ENCODE measurements around the gene SH3RF3.

The SH3RF3 gene

GRCh38 chr2:109299536-109299935, 170.5 kb downstream of the SH3RF3 start:
- H3K18ac ChIP-seq (ENCODE audit: low read length): no peak overlapping the region
- H3K79me1 ChIP-seq (ENCODE audit: low read length): no peaks in the 10 kb centered on the region
- H3K14ac ChIP-seq (ENCODE audit: low read length): no peak overlapping the region
- no peak overlapping the region for H3K4me3 ChIP-seq (ENCODE audit: low read depth, low read length)
- H2BK120ac ChIP-seq (ENCODE audit: insufficient read depth, low read length, poor library complexity): no peak overlapping the region
- WGBS (ENCODE audit: extremely low coverage, insufficient coverage, insufficient read length): no CpG with 5 or more reads among the region's 5 CpGs
- H4K12ac ChIP-seq (ENCODE audit: low read depth, low read length): no peak overlapping the region
- H4K8ac ChIP-seq (ENCODE audit: low read depth, low read length): no peak overlapping the region
- no peak overlapping the region for H2AFZ ChIP-seq (ENCODE audit: insufficient read depth, low read length, poor library complexity)
- no peak overlapping the region for H3K23ac ChIP-seq (ENCODE audit: low read length)
- H3K27me3 ChIP-seq (ENCODE audit: insufficient read depth, low read length): no peaks in the 10 kb centered on the region
- no peak overlapping the region for H2AK5ac ChIP-seq (ENCODE audit: low read length)
- no peak overlapping the region for H4K91ac ChIP-seq (ENCODE audit: low read depth, low read length)
- no peaks in the 10 kb centered on the region for H3K79me2 ChIP-seq (ENCODE audit: control insufficient read depth, insufficient read depth, low read length, poor library complexity)
- no peak overlapping the region for H3K27ac ChIP-seq (ENCODE audit: low read depth, low read length)
- peaks cover 5% of the 10 kb centered on the region for H3K9me3 ChIP-seq (ENCODE audit: insufficient read depth, low read depth, low read length)
- H3K4ac ChIP-seq (ENCODE audit: low read depth, low read length): no peak overlapping the region
- H3K4me2 ChIP-seq (ENCODE audit: low read length): no peak overlapping the region
- DNase-seq: no peak
- H3K4me1 ChIP-seq (ENCODE audit: control insufficient read depth in 1 of 2, insufficient read depth in 2 of 2, low read length in 2 of 2): no peaks in the 10 kb centered on the region
- H3K9ac ChIP-seq (ENCODE audit: low read length): no peak overlapping the region
- H3K36me3 ChIP-seq (ENCODE audit: control insufficient read depth in 1 of 2, insufficient read depth in 2 of 2, low read length in 2 of 2): no peaks in the 10 kb centered on the region
- no peak overlapping the region for H2BK12ac ChIP-seq (ENCODE audit: low read length)
- no peak overlapping the region for H2BK5ac ChIP-seq (ENCODE audit: low read depth, low read length, poor library complexity)

GRCh38 chr2:109300582-109300981, 171.6 kb downstream of the SH3RF3 start:
- H2AFZ ChIP-seq (ENCODE audit: insufficient read depth, low read length, poor library complexity): no peak overlapping the region
- no peak overlapping the region for H2BK5ac ChIP-seq (ENCODE audit: low read depth, low read length, poor library complexity)
- H3K9ac ChIP-seq (ENCODE audit: low read length): no peak overlapping the region
- H3K4me3 ChIP-seq (ENCODE audit: low read depth, low read length): no peak overlapping the region
- H3K14ac ChIP-seq (ENCODE audit: low read length): no peak overlapping the region
- H3K23ac ChIP-seq (ENCODE audit: low read length): no peak overlapping the region
- H3K27ac ChIP-seq (ENCODE audit: low read depth, low read length): no peak overlapping the region
- no peaks in the 10 kb centered on the region for H3K36me3 ChIP-seq (ENCODE audit: control insufficient read depth in 1 of 2, insufficient read depth in 2 of 2, low read length in 2 of 2)
- no peak overlapping the region for H2AK5ac ChIP-seq (ENCODE audit: low read length)
- H2BK12ac ChIP-seq (ENCODE audit: low read length): no peak overlapping the region
- no peak overlapping the region for H4K12ac ChIP-seq (ENCODE audit: low read depth, low read length)
- H4K8ac ChIP-seq (ENCODE audit: low read depth, low read length): no peak overlapping the region
- DNase-seq: no peak
- H3K4me1 ChIP-seq (ENCODE audit: control insufficient read depth in 1 of 2, insufficient read depth in 2 of 2, low read length in 2 of 2): no peaks in the 10 kb centered on the region
- no peak overlapping the region for H2BK120ac ChIP-seq (ENCODE audit: insufficient read depth, low read length, poor library complexity)
- no peak overlapping the region for H3K4ac ChIP-seq (ENCODE audit: low read depth, low read length)
- H4K91ac ChIP-seq (ENCODE audit: low read depth, low read length): no peak overlapping the region
- H3K9me3 ChIP-seq (ENCODE audit: insufficient read depth, low read depth, low read length): peaks cover 3% of the 10 kb centered on the region
- no peak overlapping the region for H3K18ac ChIP-seq (ENCODE audit: low read length)
- no peaks in the 10 kb centered on the region for H3K79me2 ChIP-seq (ENCODE audit: control insufficient read depth, insufficient read depth, low read length, poor library complexity)
- no peaks in the 10 kb centered on the region for H3K27me3 ChIP-seq (ENCODE audit: insufficient read depth, low read length)
- 100% methylated on average over 1 of the region's 3 CpGs for WGBS (ENCODE audit: extremely low coverage, insufficient coverage, insufficient read length)
- H3K79me1 ChIP-seq (ENCODE audit: low read length): no peaks in the 10 kb centered on the region
- H3K4me2 ChIP-seq (ENCODE audit: low read length): no peak overlapping the region

- Histone ChIP-seq H4K12ac (ENCODE audit: low read depth, low read length) (no peak overlapping the region), H3K18ac (ENCODE audit: low read length) (no peak overlapping the region), H4K91ac (ENCODE audit: low read depth, low read length) (no peak overlapping the region), H3K23ac (ENCODE audit: low read length) (no peak overlapping the region), H3K9me3 (ENCODE audit: insufficient read depth, low read depth, low read length) (no peaks in the 10 kb centered on the region), H3K79me1 (ENCODE audit: low read length) (no peaks in the 10 kb centered on the region), H3K14ac (ENCODE audit: low read length) (no peak overlapping the region), H3K4ac (ENCODE audit: low read depth, low read length) (no peak overlapping the region), H3K79me2 (ENCODE audit: control insufficient read depth, insufficient read depth, low read length, poor library complexity) (no peaks in the 10 kb centered on the region), H2BK5ac (ENCODE audit: low read depth, low read length, poor library complexity) (no peak overlapping the region), H3K4me3 (ENCODE audit: low read depth, low read length) (no peak overlapping the region), H2AFZ (ENCODE audit: insufficient read depth, low read length, poor library complexity) (no peak overlapping the region), H3K27ac (ENCODE audit: low read depth, low read length) (no peak overlapping the region), H3K9ac (ENCODE audit: low read length) (no peak overlapping the region), H2BK12ac (ENCODE audit: low read length) (no peak overlapping the region), H3K36me3 (ENCODE audit: control insufficient read depth in 1 of 2, insufficient read depth in 2 of 2, low read length in 2 of 2) (no peaks in the 10 kb centered on the region), H4K8ac (ENCODE audit: low read depth, low read length) (no peak overlapping the region), H3K27me3 (ENCODE audit: insufficient read depth, low read length) (no peaks in the 10 kb centered on the region), H3K4me2 (ENCODE audit: low read length) (no peak overlapping the region), H3K4me1 (ENCODE audit: control insufficient read depth in 1 of 2, insufficient read depth in 2 of 2, low read length in 2 of 2) (no peaks in the 10 kb centered on the region), H2BK120ac (ENCODE audit: insufficient read depth, low read length, poor library complexity) (no peak overlapping the region), H2AK5ac (ENCODE audit: low read length) (no peak overlapping the region)
- no peak for DNase-seq
- no CpG with 5 or more reads among the region's 6 CpGs for WGBS (ENCODE audit: extremely low coverage, insufficient coverage, insufficient read length)
Measured at GRCh38 chr2:109301746-109302145, 172.7 kb downstream of the SH3RF3 start.

- Histone ChIP-seq H3K18ac (ENCODE audit: low read length) (no peak overlapping the region), H4K8ac (ENCODE audit: low read depth, low read length) (no peak overlapping the region)
Measured at GRCh38 chr2:109302319-109302718, 173.3 kb downstream of the SH3RF3 start.

More at GRCh38 chr2:109302319-109302718, 173.3 kb downstream of the SH3RF3 start:
- H2AK5ac ChIP-seq (ENCODE audit: low read length): no peak overlapping the region
- no peak overlapping the region for H3K14ac ChIP-seq (ENCODE audit: low read length)
- no peaks in the 10 kb centered on the region for H3K79me2 ChIP-seq (ENCODE audit: control insufficient read depth, insufficient read depth, low read length, poor library complexity)
- no peak overlapping the region for H2BK5ac ChIP-seq (ENCODE audit: low read depth, low read length, poor library complexity)
- H2BK12ac ChIP-seq (ENCODE audit: low read length): no peak overlapping the region
- WGBS (ENCODE audit: extremely low coverage, insufficient coverage, insufficient read length): no CpG with 5 or more reads among the region's 6 CpGs
- H3K23ac ChIP-seq (ENCODE audit: low read length): no peak overlapping the region
- H3K4me1 ChIP-seq (ENCODE audit: control insufficient read depth in 1 of 2, insufficient read depth in 2 of 2, low read length in 2 of 2): no peaks in the 10 kb centered on the region
- no peak overlapping the region for H3K4me2 ChIP-seq (ENCODE audit: low read length)
- no peak overlapping the region for H2BK120ac ChIP-seq (ENCODE audit: insufficient read depth, low read length, poor library complexity)
- H3K4me3 ChIP-seq (ENCODE audit: low read depth, low read length): no peak overlapping the region
- no peak overlapping the region for H4K12ac ChIP-seq (ENCODE audit: low read depth, low read length)
- H3K4ac ChIP-seq (ENCODE audit: low read depth, low read length): no peak overlapping the region
- DNase-seq: no peak
- H4K91ac ChIP-seq (ENCODE audit: low read depth, low read length): no peak overlapping the region
- H3K79me1 ChIP-seq (ENCODE audit: low read length): no peaks in the 10 kb centered on the region
- H3K9ac ChIP-seq (ENCODE audit: low read length): no peak overlapping the region
- no peaks in the 10 kb centered on the region for H3K36me3 ChIP-seq (ENCODE audit: control insufficient read depth in 1 of 2, insufficient read depth in 2 of 2, low read length in 2 of 2)
- no peaks in the 10 kb centered on the region for H3K27me3 ChIP-seq (ENCODE audit: insufficient read depth, low read length)
- no peak overlapping the region for H3K27ac ChIP-seq (ENCODE audit: low read depth, low read length)
- no peaks in the 10 kb centered on the region for H3K9me3 ChIP-seq (ENCODE audit: insufficient read depth, low read depth, low read length)
- H2AFZ ChIP-seq (ENCODE audit: insufficient read depth, low read length, poor library complexity): no peak overlapping the region

Data from trophoblast cell (in vitro differentiated cells and primary cell).